ENCODE data around the gene NLRP1.

Gene NLRP1

GRCh38 chr17:5585287-5585794 lies 1.0 kb upstream of the NLRP1 start:
- Histone ChIP-seq H3F3A (ENCODE audit: low read depth) (0 out of 2 replicates have a peak, but pooled peaks cover 5% of the 10 kb centered on the region), H3K27me3 (ENCODE audit: insufficient read depth, low read length, poor library complexity, severe bottlenecking) (no peaks in the 10 kb centered on the region), H3K9me2 (replicated peaks; ENCODE audit: low read depth, low read length) (no peaks in the 10 kb centered on the region), H3K36me3 (ENCODE audit: insufficient read depth, low read length) (no peaks in the 10 kb centered on the region), H4K20me1 (ENCODE audit: insufficient read depth, low read length, poor library complexity, severe bottlenecking) (no peaks in the 10 kb centered on the region), H3K9me3 (ENCODE audit: insufficient read depth, low read depth, low read length) (no peaks in the 10 kb centered on the region), H2AFZ (ENCODE audit: low read length) (no peak overlapping the region), H3K4me3 (ENCODE audit: low read length, poor library complexity, severe bottlenecking) (no peak overlapping the region), H3K79me2 (ENCODE audit: insufficient read depth, low read length) (no peaks in the 10 kb centered on the region), H3K4me1 (ENCODE audit: insufficient read depth, low read length, poor library complexity, severe bottlenecking) (peaks cover 40% of the 10 kb centered on the region), H3K9ac (ENCODE audit: low read depth, low read length, poor library complexity, severe bottlenecking) (peak overlapping the region; percentile 74), H3K4me2 (ENCODE audit: low read depth, low read length, poor library complexity, severe bottlenecking) (peak overlapping the region; percentile 85)
- TF ChIP-seq CTCF (conservative IDR thresholded peaks at IDR 0.05; ENCODE audit: low read length) = no peak
- TF ChIP-seq EZH2phosphoT487 (IDR thresholded peaks at IDR 0.05; ENCODE audit: borderline replicate concordance) = no peak

GRCh38 chr17:5583426-5584382 lies 605 bp downstream of the NLRP1 start:
- Histone ChIP-seq H3F3A (ENCODE audit: low read depth) (0 out of 2 replicates have a peak, but pooled peaks cover 5% of the 10 kb centered on the region), H3K9me2 (replicated peaks; ENCODE audit: low read depth, low read length) (no peaks in the 10 kb centered on the region), H4K20me1 (ENCODE audit: insufficient read depth, low read length, poor library complexity, severe bottlenecking) (no peaks in the 10 kb centered on the region), H2AFZ (ENCODE audit: low read length) (0 out of 2 replicates have a peak overlapping the region, but pooled peaks have one; percentile 31), H3K9ac (ENCODE audit: low read depth, low read length, poor library complexity, severe bottlenecking) (peak overlapping the region; percentile 74), H3K27me3 (ENCODE audit: insufficient read depth, low read length, poor library complexity, severe bottlenecking) (no peaks in the 10 kb centered on the region), H3K4me3 (ENCODE audit: low read length, poor library complexity, severe bottlenecking) (peak overlapping the region; percentile 71), H3K36me3 (ENCODE audit: insufficient read depth, low read length) (no peaks in the 10 kb centered on the region), H3K79me2 (ENCODE audit: insufficient read depth, low read length) (no peaks in the 10 kb centered on the region), H3K4me1 (ENCODE audit: insufficient read depth, low read length, poor library complexity, severe bottlenecking) (peaks cover 43% of the 10 kb centered on the region), H3K9me3 (ENCODE audit: insufficient read depth, low read depth, low read length) (no peaks in the 10 kb centered on the region), H3K4me2 (ENCODE audit: low read depth, low read length, poor library complexity, severe bottlenecking) (peak overlapping the region; percentile 85)
- TF ChIP-seq EZH2phosphoT487 (IDR thresholded peaks at IDR 0.05; ENCODE audit: borderline replicate concordance) = no peak

GRCh38 chr17:5582209-5583185 lies 1.8 kb downstream of the NLRP1 start:
- no peaks in the 10 kb centered on the region for H3K79me2 ChIP-seq (ENCODE audit: insufficient read depth, low read length)
- H3K36me3 ChIP-seq (ENCODE audit: insufficient read depth, low read length) = no peaks in the 10 kb centered on the region
- 0 out of 2 replicates have a peak, but pooled peaks cover 5% of the 10 kb centered on the region for H3F3A ChIP-seq (ENCODE audit: low read depth)
- peaks cover 43% of the 10 kb centered on the region for H3K4me1 ChIP-seq (ENCODE audit: insufficient read depth, low read length, poor library complexity, severe bottlenecking)
- H3K9ac ChIP-seq (ENCODE audit: low read depth, low read length, poor library complexity, severe bottlenecking) = no peak overlapping the region
- H2AFZ ChIP-seq (ENCODE audit: low read length) = no peak overlapping the region
- H3K9me2 ChIP-seq (replicated peaks; ENCODE audit: low read depth, low read length) = no peaks in the 10 kb centered on the region
- no peaks in the 10 kb centered on the region for H3K27me3 ChIP-seq (ENCODE audit: insufficient read depth, low read length, poor library complexity, severe bottlenecking)
- no peaks in the 10 kb centered on the region for H4K20me1 ChIP-seq (ENCODE audit: insufficient read depth, low read length, poor library complexity, severe bottlenecking)
- H3K4me3 ChIP-seq (ENCODE audit: low read length, poor library complexity, severe bottlenecking) = peak overlapping the region; percentile 71
- H3K4me2 ChIP-seq (ENCODE audit: low read depth, low read length, poor library complexity, severe bottlenecking) = peak overlapping the region; percentile 85
- H3K9me3 ChIP-seq (ENCODE audit: insufficient read depth, low read depth, low read length) = no peaks in the 10 kb centered on the region
- TF ChIP-seq EZH2phosphoT487 (IDR thresholded peaks at IDR 0.05; ENCODE audit: borderline replicate concordance) = no peak
- peak; percentile 26 for TF ChIP-seq CTCF (conservative IDR thresholded peaks at IDR 0.05; ENCODE audit: low read length)

All from Loucy (cell line).